ENCODE measurements around the gene NFIA.

Gene NFIA

GRCh38 chr1:61142726-61143500 lies 60.6 kb downstream of the NFIA start:
- H3K23ac ChIP-seq (ENCODE audit: low read length in 2 of 2) = no peak overlapping the region
- no peak overlapping the region for H2BK12ac ChIP-seq (ENCODE audit: low read length in 2 of 2)
- H3K4me3 ChIP-seq (ENCODE audit: insufficient read depth in 1 of 2, low read depth in 1 of 2, low read length in 2 of 2) = no peak overlapping the region
- no peak overlapping the region for H3K27ac ChIP-seq (ENCODE audit: low read length, poor library complexity, severe bottlenecking)
- no peak overlapping the region for H3K4me2 ChIP-seq (ENCODE audit: low read length, poor library complexity, severe bottlenecking)
- H3K4me1 ChIP-seq (ENCODE audit: control insufficient read depth, insufficient read depth, low read depth, low read length) = no peaks in the 10 kb centered on the region
- no peak overlapping the region for H2AK5ac ChIP-seq (ENCODE audit: low read length, severe bottlenecking)
- WGBS = 92% methylated on average over 11 of the region's 11 CpGs
- H3K4ac ChIP-seq (ENCODE audit: low read depth in 1 of 2, low read length in 2 of 2) = no peak overlapping the region
- no peak overlapping the region for H2BK15ac ChIP-seq (ENCODE audit: low read depth, poor library complexity, severe bottlenecking)
- no peaks in the 10 kb centered on the region for H3K27me3 ChIP-seq (ENCODE audit: control insufficient read depth in 1 of 2, insufficient read depth in 1 of 2, low read length in 2 of 2)
- H3K9me3 ChIP-seq (ENCODE audit: control insufficient read depth, low read length) = no peaks in the 10 kb centered on the region
- H3K14ac ChIP-seq (ENCODE audit: low read length in 2 of 2) = no peak overlapping the region
- H3K9ac ChIP-seq (ENCODE audit: low read length) = no peak overlapping the region
- H2BK120ac ChIP-seq (ENCODE audit: low read depth, low read length) = no peak overlapping the region
- H3K79me1 ChIP-seq (replicated peaks; ENCODE audit: low read length, poor library complexity, severe bottlenecking) = no peaks in the 10 kb centered on the region
- H4K8ac ChIP-seq (ENCODE audit: low read length) = no peak overlapping the region
- no peak for DNase-seq
- H4K91ac ChIP-seq (ENCODE audit: low read length) = no peak overlapping the region
- no peak overlapping the region for H2AFZ ChIP-seq (ENCODE audit: low read depth, low read length)
- no peak overlapping the region for H2BK5ac ChIP-seq (ENCODE audit: low read depth, low read length, poor library complexity, severe bottlenecking)
- no peak overlapping the region for H3K18ac ChIP-seq (ENCODE audit: low read depth in 1 of 2, low read length in 2 of 2)
- H3K36me3 ChIP-seq (ENCODE audit: control insufficient read depth in 1 of 2, insufficient read depth in 2 of 2, low read depth in 1 of 2, low read length in 2 of 2) = no peaks in the 10 kb centered on the region

- H3K4me1 ChIP-seq (ENCODE audit: control insufficient read depth, insufficient read depth, low read depth, low read length) = no peaks in the 10 kb centered on the region
- DNase-seq = no peak
- H2BK15ac ChIP-seq (ENCODE audit: low read depth, poor library complexity, severe bottlenecking) = no peak overlapping the region
- H3K18ac ChIP-seq (ENCODE audit: low read depth in 1 of 2, low read length in 2 of 2) = no peak overlapping the region
- H3K27ac ChIP-seq (ENCODE audit: low read length, poor library complexity, severe bottlenecking) = no peak overlapping the region
- H2BK12ac ChIP-seq (ENCODE audit: low read length in 2 of 2) = no peak overlapping the region
- H3K27me3 ChIP-seq (ENCODE audit: control insufficient read depth in 1 of 2, insufficient read depth in 1 of 2, low read length in 2 of 2) = no peaks in the 10 kb centered on the region
- no peak overlapping the region for H2BK120ac ChIP-seq (ENCODE audit: low read depth, low read length)
- H3K4me2 ChIP-seq (ENCODE audit: low read length, poor library complexity, severe bottlenecking) = no peak overlapping the region
- H3K9me3 ChIP-seq (ENCODE audit: control insufficient read depth, low read length) = no peaks in the 10 kb centered on the region
- H2AK5ac ChIP-seq (ENCODE audit: low read length, severe bottlenecking) = no peak overlapping the region
- H3K14ac ChIP-seq (ENCODE audit: low read length in 2 of 2) = no peak overlapping the region
- no peak overlapping the region for H3K9ac ChIP-seq (ENCODE audit: low read length)
- H3K79me1 ChIP-seq (replicated peaks; ENCODE audit: low read length, poor library complexity, severe bottlenecking) = no peaks in the 10 kb centered on the region
- H2AFZ ChIP-seq (ENCODE audit: low read depth, low read length) = no peak overlapping the region
- no peak overlapping the region for H3K23ac ChIP-seq (ENCODE audit: low read length in 2 of 2)
- H4K91ac ChIP-seq (ENCODE audit: low read length) = no peak overlapping the region
- H3K4me3 ChIP-seq (ENCODE audit: insufficient read depth in 1 of 2, low read depth in 1 of 2, low read length in 2 of 2) = no peak overlapping the region
- no peak overlapping the region for H2BK5ac ChIP-seq (ENCODE audit: low read depth, low read length, poor library complexity, severe bottlenecking)
- H4K8ac ChIP-seq (ENCODE audit: low read length) = no peak overlapping the region
- 88% methylated on average over 4 of the region's 5 CpGs for WGBS
- no peak overlapping the region for H3K4ac ChIP-seq (ENCODE audit: low read depth in 1 of 2, low read length in 2 of 2)
- no peaks in the 10 kb centered on the region for H3K36me3 ChIP-seq (ENCODE audit: control insufficient read depth in 1 of 2, insufficient read depth in 2 of 2, low read depth in 1 of 2, low read length in 2 of 2)
Measured at GRCh38 chr1:61143821-61144424, 61.6 kb downstream of the NFIA start.

DNA sequence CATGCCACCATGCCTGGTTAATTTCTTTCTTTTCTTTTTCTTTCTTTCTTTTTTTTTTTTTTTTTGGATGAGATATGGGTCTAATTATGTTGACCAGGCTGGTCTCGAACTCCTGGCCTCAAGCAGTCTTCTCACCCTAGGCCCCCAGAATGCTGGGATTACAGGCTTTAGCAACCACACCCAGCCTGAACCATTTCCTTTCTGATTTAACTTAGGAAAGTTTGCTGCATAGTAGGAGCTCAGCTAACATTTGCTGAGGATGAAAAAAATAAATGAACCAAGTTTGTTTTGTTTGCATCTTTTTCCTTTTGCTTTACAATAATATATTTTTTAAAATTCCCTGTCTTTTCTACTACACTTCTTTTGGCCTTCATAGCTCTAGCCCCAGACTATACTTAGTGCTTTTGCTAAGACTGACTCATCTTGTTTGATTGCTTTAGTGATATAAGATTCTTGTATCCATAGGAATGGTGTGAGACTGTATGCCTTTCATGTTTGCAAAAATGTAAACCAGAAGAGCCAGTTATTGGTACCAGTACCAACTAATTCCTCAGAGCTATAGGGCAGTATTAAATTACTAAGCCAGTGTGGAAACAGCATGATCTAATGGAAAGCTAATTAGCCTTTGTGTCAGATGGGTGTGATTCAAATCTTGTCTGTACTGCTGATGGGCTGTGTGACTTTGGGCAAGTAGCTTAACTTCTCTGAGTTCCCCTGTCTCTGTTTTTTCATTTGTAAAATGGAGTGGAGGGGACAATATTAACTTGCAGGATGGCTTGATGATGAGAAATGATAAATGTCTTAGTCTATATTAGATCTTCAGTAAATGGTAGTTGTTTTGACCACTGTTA lies 66.9 kb downstream of the NFIA start:
- no peak overlapping the region for H2BK5ac ChIP-seq (ENCODE audit: low read depth, low read length, poor library complexity, severe bottlenecking)
- no peak overlapping the region for H3K18ac ChIP-seq (ENCODE audit: low read depth in 1 of 2, low read length in 2 of 2)
- H3K4ac ChIP-seq (ENCODE audit: low read depth in 1 of 2, low read length in 2 of 2) = no peak overlapping the region
- H3K27ac ChIP-seq (ENCODE audit: low read length, poor library complexity, severe bottlenecking) = no peak overlapping the region
- no peak overlapping the region for H3K23ac ChIP-seq (ENCODE audit: low read length in 2 of 2)
- H2BK12ac ChIP-seq (ENCODE audit: low read length in 2 of 2) = no peak overlapping the region
- H2AFZ ChIP-seq (ENCODE audit: low read depth, low read length) = no peak overlapping the region
- no CpG with 5 or more reads among the region's 1 CpG for WGBS
- no peak overlapping the region for H3K9ac ChIP-seq (ENCODE audit: low read length)
- peaks cover 3% of the 10 kb centered on the region for H3K4me1 ChIP-seq (ENCODE audit: control insufficient read depth, insufficient read depth, low read depth, low read length)
- H3K4me2 ChIP-seq (ENCODE audit: low read length, poor library complexity, severe bottlenecking) = no peak overlapping the region
- H2AK5ac ChIP-seq (ENCODE audit: low read length, severe bottlenecking) = no peak overlapping the region
- no peak for DNase-seq
- no peak overlapping the region for H4K91ac ChIP-seq (ENCODE audit: low read length)
- no peaks in the 10 kb centered on the region for H3K36me3 ChIP-seq (ENCODE audit: control insufficient read depth in 1 of 2, insufficient read depth in 2 of 2, low read depth in 1 of 2, low read length in 2 of 2)
- no peak overlapping the region for H3K14ac ChIP-seq (ENCODE audit: low read length in 2 of 2)
- H2BK15ac ChIP-seq (ENCODE audit: low read depth, poor library complexity, severe bottlenecking) = no peak overlapping the region
- no peaks in the 10 kb centered on the region for H3K9me3 ChIP-seq (ENCODE audit: control insufficient read depth, low read length)
- H2BK120ac ChIP-seq (ENCODE audit: low read depth, low read length) = no peak overlapping the region
- H3K4me3 ChIP-seq (ENCODE audit: insufficient read depth in 1 of 2, low read depth in 1 of 2, low read length in 2 of 2) = no peak overlapping the region
- H4K8ac ChIP-seq (ENCODE audit: low read length) = no peak overlapping the region
- H3K27me3 ChIP-seq (ENCODE audit: control insufficient read depth in 1 of 2, insufficient read depth in 1 of 2, low read length in 2 of 2) = no peaks in the 10 kb centered on the region
- H3K79me1 ChIP-seq (replicated peaks; ENCODE audit: low read length, poor library complexity, severe bottlenecking) = no peaks in the 10 kb centered on the region

GRCh38 chr1:61151565-61151964 lies 69.2 kb downstream of the NFIA start:
- Histone ChIP-seq H3K4me1 (ENCODE audit: control insufficient read depth, insufficient read depth, low read depth, low read length) (peaks cover 3% of the 10 kb centered on the region), H2BK120ac (ENCODE audit: low read depth, low read length) (no peak overlapping the region), H3K18ac (ENCODE audit: low read depth in 1 of 2, low read length in 2 of 2) (no peak overlapping the region), H2BK12ac (ENCODE audit: low read length in 2 of 2) (no peak overlapping the region), H3K4ac (ENCODE audit: low read depth in 1 of 2, low read length in 2 of 2) (no peak overlapping the region), H3K9ac (ENCODE audit: low read length) (no peak overlapping the region), H3K27me3 (ENCODE audit: control insufficient read depth in 1 of 2, insufficient read depth in 1 of 2, low read length in 2 of 2) (no peaks in the 10 kb centered on the region), H2BK15ac (ENCODE audit: low read depth, poor library complexity, severe bottlenecking) (no peak overlapping the region), H3K23ac (ENCODE audit: low read length in 2 of 2) (no peak overlapping the region), H3K79me1 (replicated peaks; ENCODE audit: low read length, poor library complexity, severe bottlenecking) (no peaks in the 10 kb centered on the region), H3K14ac (ENCODE audit: low read length in 2 of 2) (no peak overlapping the region), H2BK5ac (ENCODE audit: low read depth, low read length, poor library complexity, severe bottlenecking) (no peak overlapping the region), H3K36me3 (ENCODE audit: control insufficient read depth in 1 of 2, insufficient read depth in 2 of 2, low read depth in 1 of 2, low read length in 2 of 2) (no peaks in the 10 kb centered on the region), H2AK5ac (ENCODE audit: low read length, severe bottlenecking) (no peak overlapping the region), H2AFZ (ENCODE audit: low read depth, low read length) (no peak overlapping the region), H3K4me2 (ENCODE audit: low read length, poor library complexity, severe bottlenecking) (no peak overlapping the region), H3K9me3 (ENCODE audit: control insufficient read depth, low read length) (no peaks in the 10 kb centered on the region), H4K8ac (ENCODE audit: low read length) (no peak overlapping the region), H3K4me3 (ENCODE audit: insufficient read depth in 1 of 2, low read depth in 1 of 2, low read length in 2 of 2) (no peak overlapping the region), H4K91ac (ENCODE audit: low read length) (no peak overlapping the region), H3K27ac (ENCODE audit: low read length, poor library complexity, severe bottlenecking) (no peak overlapping the region)
- DNase-seq = no peak
- WGBS = 90% methylated on average over 3 of the region's 4 CpGs

Measured in mesenchymal stem cell (in vitro differentiated cells and primary cell).